Measurements from ENCODE around the gene LYL1. TPM values are rescaled to one million over a fixed set of nuclear protein-coding genes. Genes with fewer than 3 reads are reported as not detected.

Gene LYL1
- total RNA-seq, 4 donors from 2014 or later = 21.1 to 43.5 (median 25.8) TPM

DNA sequence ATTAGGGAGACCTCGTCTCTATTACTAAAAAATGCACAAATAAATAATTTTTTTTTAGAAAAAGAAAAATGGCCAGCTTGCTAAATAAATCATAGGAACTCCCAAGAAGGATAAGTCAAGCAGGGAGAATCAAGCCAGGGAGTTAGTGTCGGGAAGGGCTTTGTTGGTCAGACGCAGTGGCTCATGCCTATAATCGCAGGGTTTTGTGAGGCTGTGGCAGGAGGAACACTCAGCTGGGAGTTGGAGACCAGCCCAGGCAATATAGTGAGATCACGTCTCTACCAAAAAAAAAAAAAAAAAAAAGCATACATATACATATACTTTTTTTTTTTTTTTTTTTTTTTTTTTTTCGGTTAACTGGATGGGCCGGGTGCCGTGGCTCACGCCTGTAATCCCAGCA lies 24.4 kb upstream of the LYL1 start:
- Histone ChIP-seq H3K4me3 (no peak overlapping the region), H3K36me3 (peaks cover 0 to 10% (median 0%) of the 10 kb centered on the region in 3 donors), H3K27ac (no peak overlapping the region), H3K27me3 (no peaks in the 10 kb centered on the region), H3K9me3 (no peaks in the 10 kb centered on the region), H3K4me1 (peaks cover 0 to 11% (median 0%) of the 10 kb centered on the region in 4 donors)
- DNase-seq (ENCODE audit: low spot score in 2 of 2) = no peak
- 83 to 91% methylated on average over 9 of the region's 9 CpGs for WGBS, 2 donors
- TF ChIP-seq CTCF (IDR thresholded peaks at IDR 0.05) (no peak), EP300 (IDR thresholded peaks at IDR 0.05) (no peak), POLR2A (IDR thresholded peaks at IDR 0.05) (no peak)

GRCh38 chr19:13122980-13123957 lies 20.6 kb upstream of the LYL1 start:
- TF ChIP-seq POLR2A (IDR thresholded peaks at IDR 0.05) (no peak), EP300 (IDR thresholded peaks at IDR 0.05) (no peak), CTCF (IDR thresholded peaks at IDR 0.05) (no peak)
- Histone ChIP-seq H3K27me3 (no peaks in the 10 kb centered on the region), H3K27ac (no peak overlapping the region), H3K4me1 (peaks cover 0 to 42% (median 12%) of the 10 kb centered on the region in 4 donors), H3K36me3 (peaks cover 0 to 14% (median 0%) of the 10 kb centered on the region in 3 donors), H3K4me3 (no peak overlapping the region), H3K9me3 (no peaks in the 10 kb centered on the region)
- 82 to 85% methylated on average over 20 of the region's 20 CpGs for WGBS, 2 donors
- DNase-seq (ENCODE audit: low spot score in 2 of 2) = no peak

DNA sequence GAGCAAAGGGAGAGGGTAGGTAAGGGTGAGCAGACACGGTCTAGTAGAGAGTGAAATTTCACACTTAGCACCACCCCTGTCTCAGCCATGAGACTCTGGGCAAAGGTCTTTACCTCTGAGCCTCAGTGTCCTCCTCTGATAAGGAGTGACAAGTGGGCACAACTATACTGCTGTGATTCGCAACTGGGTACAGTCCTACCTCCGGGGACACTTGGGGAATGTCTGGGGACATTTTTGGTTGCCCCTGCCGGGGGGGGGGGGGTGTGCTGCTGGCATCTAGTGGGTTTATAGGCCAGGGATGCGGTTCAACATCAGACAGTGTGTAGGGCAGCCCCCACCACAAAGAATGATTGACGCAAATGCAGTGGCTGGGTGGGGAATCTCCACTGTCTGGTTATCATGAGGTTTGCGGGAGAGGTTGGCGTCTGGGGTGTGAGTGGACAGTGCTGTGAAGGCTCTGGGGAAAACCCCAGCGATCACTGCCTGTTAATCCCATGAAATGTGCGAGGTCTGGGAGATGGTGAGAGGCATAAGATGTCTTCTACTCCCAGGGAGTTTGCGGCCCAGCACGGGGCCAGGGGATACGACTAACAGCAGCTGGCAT lies 19.7 kb upstream of the LYL1 start:
- Histone ChIP-seq H3K9me3 (no peaks in the 10 kb centered on the region), H3K4me1 (peaks cover 0 to 48% (median 16%) of the 10 kb centered on the region in 4 donors), H3K27ac (no peak overlapping the region), H3K36me3 (peaks cover 0 to 14% (median 0%) of the 10 kb centered on the region in 3 donors), H3K27me3 (no peaks in the 10 kb centered on the region), H3K4me3 (no peak overlapping the region)
- 86 to 92% methylated on average over 11 to 13 of the region's 13 CpGs for WGBS, 2 donors
- TF ChIP-seq POLR2A (IDR thresholded peaks at IDR 0.05) (no peak), CTCF (IDR thresholded peaks at IDR 0.05) (no peak), EP300 (IDR thresholded peaks at IDR 0.05) (no peak)
- no peak for DNase-seq (ENCODE audit: low spot score in 2 of 2)

DNA sequence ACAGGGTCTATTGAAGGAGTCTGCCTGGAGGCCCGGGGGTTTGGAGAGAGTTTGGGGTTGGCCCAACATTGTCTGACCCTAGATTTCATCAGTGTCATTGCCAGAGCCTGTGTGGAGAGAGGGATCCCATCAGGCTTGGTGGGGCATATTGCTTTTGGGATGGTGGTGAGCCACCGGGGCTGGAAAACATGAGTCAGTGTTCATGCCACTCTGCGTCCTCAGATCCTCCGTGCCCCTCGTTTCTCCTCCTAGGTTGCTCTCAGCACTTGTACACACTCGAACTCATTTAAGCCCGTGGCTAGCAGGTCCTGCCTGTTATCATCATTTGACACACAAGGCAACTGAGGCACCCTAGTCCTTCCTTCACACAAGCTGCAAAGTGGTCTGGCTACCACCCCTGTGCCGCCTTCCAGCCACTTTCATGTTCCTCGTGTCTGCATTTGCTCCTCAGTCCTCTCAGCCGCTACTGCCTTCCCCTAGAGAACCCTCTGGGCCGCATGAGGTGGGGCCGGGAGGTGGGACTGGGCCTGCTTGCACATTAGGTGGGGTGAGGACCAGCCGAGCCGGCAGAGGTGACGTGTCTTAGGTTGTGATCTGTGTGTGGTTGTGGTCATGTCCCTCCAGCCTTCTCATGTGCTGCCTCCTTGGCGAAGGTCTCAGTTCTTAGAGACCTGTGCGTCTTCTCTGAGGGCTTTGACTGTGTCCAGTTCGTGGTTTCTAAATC lies 19.1 kb upstream of the LYL1 start:
- Histone ChIP-seq H3K4me3 (no peak overlapping the region), H3K4me1 (peaks cover 0 to 55% (median 19%) of the 10 kb centered on the region in 4 donors), H3K27ac (no peak overlapping the region), H3K9me3 (no peaks in the 10 kb centered on the region), H3K36me3 (peaks cover 0 to 13% (median 0%) of the 10 kb centered on the region in 3 donors), H3K27me3 (no peaks in the 10 kb centered on the region)
- 83 to 84% methylated on average over 16 to 18 of the region's 18 CpGs for WGBS, 2 donors
- no peak for DNase-seq (ENCODE audit: low spot score in 2 of 2)
- no peak for TF ChIP-seq POLR2A (IDR thresholded peaks at IDR 0.05)
- TF ChIP-seq EP300 (IDR thresholded peaks at IDR 0.05) = no peak
- TF ChIP-seq CTCF (IDR thresholded peaks at IDR 0.05) = no peak
